DOHH2 (cell line): ENCODE data around the gene LINGO1.

Source experiments
- H3F3A ChIP-seq: fragments of 200-600 bp; sonication (generic), shearing (Covaris generic); 2 replicates; pipeline ENCODE4 v1.6.0; 2016; ENCODE audit warnings: antibody characterized with exemption, mild to moderate bottlenecking; ENCODE audit not compliant: control insufficient read depth, insufficient read depth
- H3K27ac ChIP-seq: fragments of 200-600 bp; sonication (generic); 2 replicates; pipeline ENCODE4 v1.5.1; 2014; ENCODE audit warnings: low read depth, mild to moderate bottlenecking, low read length, moderate library complexity
- H3K27me3 ChIP-seq: fragments of 200-600 bp; sonication (generic); 2 replicates; pipeline ENCODE4 v1.6.1; 2014; ENCODE audit warnings: mild to moderate bottlenecking, low read length, mixed read lengths; ENCODE audit not compliant: control insufficient read depth
- H3K36me3 ChIP-seq: fragments of 200-600 bp; sonication (generic); 2 replicates; pipeline ENCODE4 v1.6.1; 2014; ENCODE audit warnings: mild to moderate bottlenecking, low read length, moderate library complexity, mixed read lengths; ENCODE audit not compliant: control insufficient read depth
- H3K4me1 ChIP-seq: fragments of 200-600 bp; sonication (generic); 2 replicates; pipeline ENCODE4 v1.6.1; 2014; ENCODE audit warnings: mild to moderate bottlenecking, low read length, mixed read lengths; ENCODE audit not compliant: control insufficient read depth
- H3K4me2 ChIP-seq: fragments of 200-600 bp; sonication (generic); 2 replicates; pipeline ENCODE4 v1.6.0; 2014; ENCODE audit warnings: mild to moderate bottlenecking, low read length, moderate library complexity
- H3K4me3 ChIP-seq: fragments of 200-600 bp; sonication (generic); 2 replicates; pipeline ENCODE4 v1.5.1; 2014; ENCODE audit warnings: mild to moderate bottlenecking, low read length, mixed read lengths
- H3K79me2 ChIP-seq: fragments of 200-600 bp; sonication (generic); 2 replicates; pipeline ENCODE4 v1.6.1; 2014; ENCODE audit warnings: mild to moderate bottlenecking, low read length, mixed read lengths; ENCODE audit not compliant: control insufficient read depth
- H3K9me2 ChIP-seq: fragments of 200-600 bp; sonication (generic); replicated peaks from 2 replicates; pipeline ENCODE4 v1.6.1; 2014; ENCODE audit warnings: mild to moderate bottlenecking, low read length, mixed read lengths; ENCODE audit not compliant: control insufficient read depth
- H3K9me3 ChIP-seq: fragments of 200-600 bp; sonication (generic); 2 replicates; pipeline ENCODE4 v1.6.1; 2014; ENCODE audit warnings: antibody characterized with exemption, low read length, mixed read lengths; ENCODE audit not compliant: control insufficient read depth, insufficient read depth
- H4K20me1 ChIP-seq: fragments of 200-600 bp; sonication (generic); 2 replicates; pipeline ENCODE4 v1.6.0; 2014; ENCODE audit warnings: low read depth, mild to moderate bottlenecking, antibody characterized with exemption, low read length, moderate library complexity; ENCODE audit not compliant: control insufficient read depth, insufficient read depth
- EZH2phosphoT487 ChIP-seq: fragments of 200-600 bp; sonication (generic); IDR thresholded peaks from 2 replicates; pipeline ENCODE4 v1.6.1; 2017; ENCODE audit warnings: borderline replicate concordance, mild to moderate bottlenecking, antibody characterized with exemption, low read length, moderate library complexity, mixed read lengths
- TF ChIP-seq, protein P1 (sequence below): fragments of 200-600 bp; sonication (generic); IDR thresholded peaks from one replicate; pipeline ENCODE4 v1.5.1; 2014; ENCODE audit warnings: antibody characterized with exemption, mild to moderate bottlenecking, low read depth, low read length; ENCODE audit not compliant: poor library complexity, severe bottlenecking

Gene LINGO1

DNA sequence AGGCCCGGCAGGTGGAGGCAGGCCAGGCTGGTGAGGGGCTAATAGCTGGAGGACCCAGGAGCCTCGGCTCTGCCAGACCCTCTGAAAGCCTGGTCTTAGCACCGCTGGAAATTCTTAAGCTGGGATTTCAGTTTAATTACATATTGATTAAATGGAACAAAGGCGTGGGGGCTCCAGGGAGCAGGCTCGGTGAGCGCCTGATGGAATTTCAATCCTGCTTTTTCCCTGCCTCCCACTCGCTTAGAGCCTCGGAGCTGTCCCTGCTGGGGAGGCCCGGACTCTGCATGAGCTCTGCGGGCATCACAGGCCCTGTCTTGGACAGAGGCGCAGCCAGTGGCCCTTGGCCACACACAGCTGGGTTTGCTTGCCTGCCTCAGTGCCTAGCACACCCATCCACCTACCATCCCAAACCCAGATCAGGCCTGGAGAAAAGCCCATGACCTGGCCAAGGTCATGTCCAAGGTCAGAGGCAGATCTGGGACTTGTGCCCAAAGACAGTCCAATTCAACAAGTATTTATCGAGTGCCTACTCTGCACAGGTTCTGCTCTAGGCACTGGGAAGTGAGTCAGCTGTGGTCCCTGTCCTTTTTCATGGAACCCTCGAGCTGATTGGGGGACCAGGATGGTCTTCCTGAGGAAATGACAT, 40.6 kb downstream of the LINGO1 start:
- Histone ChIP-seq H3K9me3 (no peaks in the 10 kb centered on the region), H3K4me2 (no peak overlapping the region), H3K4me1 (no peaks in the 10 kb centered on the region), H3F3A (no peaks in the 10 kb centered on the region), H3K9me2 (no peaks in the 10 kb centered on the region), H3K27ac (no peak overlapping the region), H3K79me2 (no peaks in the 10 kb centered on the region), H3K36me3 (no peaks in the 10 kb centered on the region), H3K4me3 (no peak overlapping the region), H3K27me3 (no peaks in the 10 kb centered on the region), H4K20me1 (no peaks in the 10 kb centered on the region)
- TF ChIP-seq, protein P1, sequence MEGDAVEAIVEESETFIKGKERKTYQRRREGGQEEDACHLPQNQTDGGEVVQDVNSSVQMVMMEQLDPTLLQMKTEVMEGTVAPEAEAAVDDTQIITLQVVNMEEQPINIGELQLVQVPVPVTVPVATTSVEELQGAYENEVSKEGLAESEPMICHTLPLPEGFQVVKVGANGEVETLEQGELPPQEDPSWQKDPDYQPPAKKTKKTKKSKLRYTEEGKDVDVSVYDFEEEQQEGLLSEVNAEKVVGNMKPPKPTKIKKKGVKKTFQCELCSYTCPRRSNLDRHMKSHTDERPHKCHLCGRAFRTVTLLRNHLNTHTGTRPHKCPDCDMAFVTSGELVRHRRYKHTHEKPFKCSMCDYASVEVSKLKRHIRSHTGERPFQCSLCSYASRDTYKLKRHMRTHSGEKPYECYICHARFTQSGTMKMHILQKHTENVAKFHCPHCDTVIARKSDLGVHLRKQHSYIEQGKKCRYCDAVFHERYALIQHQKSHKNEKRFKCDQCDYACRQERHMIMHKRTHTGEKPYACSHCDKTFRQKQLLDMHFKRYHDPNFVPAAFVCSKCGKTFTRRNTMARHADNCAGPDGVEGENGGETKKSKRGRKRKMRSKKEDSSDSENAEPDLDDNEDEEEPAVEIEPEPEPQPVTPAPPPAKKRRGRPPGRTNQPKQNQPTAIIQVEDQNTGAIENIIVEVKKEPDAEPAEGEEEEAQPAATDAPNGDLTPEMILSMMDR, result no peak
- no peak for TF ChIP-seq EZH2phosphoT487

DNA sequence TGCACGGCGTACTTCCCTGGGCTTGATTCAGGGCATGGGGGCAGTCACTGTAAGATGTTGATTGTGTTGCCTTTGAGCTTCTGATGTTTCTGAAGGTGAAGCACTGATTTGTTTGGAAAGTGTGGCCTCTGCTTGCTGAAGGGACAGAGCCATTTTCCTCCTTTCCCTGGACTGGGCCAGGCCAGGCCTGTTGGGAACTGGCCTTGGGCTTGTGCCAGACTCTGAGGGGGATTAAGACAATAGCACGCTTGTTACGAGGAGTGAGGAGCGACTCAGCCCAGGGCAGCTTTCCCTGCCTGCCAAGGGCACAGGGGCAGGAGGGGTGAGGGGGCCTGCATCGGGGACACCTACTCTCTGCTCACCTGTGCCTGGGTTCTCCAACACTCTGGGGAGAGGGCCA, 42.9 kb downstream of the LINGO1 start:
- Histone ChIP-seq H3K4me2 (no peak overlapping the region), H3K27ac (no peak overlapping the region), H3K36me3 (no peaks in the 10 kb centered on the region), H3K79me2 (no peaks in the 10 kb centered on the region), H3K4me1 (no peaks in the 10 kb centered on the region), H3K4me3 (no peak overlapping the region), H3K9me3 (no peaks in the 10 kb centered on the region), H3K9me2 (no peaks in the 10 kb centered on the region), H3F3A (no peaks in the 10 kb centered on the region), H4K20me1 (no peaks in the 10 kb centered on the region), H3K27me3 (no peaks in the 10 kb centered on the region)
- TF ChIP-seq, protein P1, result no peak
- no peak for TF ChIP-seq EZH2phosphoT487

DNA sequence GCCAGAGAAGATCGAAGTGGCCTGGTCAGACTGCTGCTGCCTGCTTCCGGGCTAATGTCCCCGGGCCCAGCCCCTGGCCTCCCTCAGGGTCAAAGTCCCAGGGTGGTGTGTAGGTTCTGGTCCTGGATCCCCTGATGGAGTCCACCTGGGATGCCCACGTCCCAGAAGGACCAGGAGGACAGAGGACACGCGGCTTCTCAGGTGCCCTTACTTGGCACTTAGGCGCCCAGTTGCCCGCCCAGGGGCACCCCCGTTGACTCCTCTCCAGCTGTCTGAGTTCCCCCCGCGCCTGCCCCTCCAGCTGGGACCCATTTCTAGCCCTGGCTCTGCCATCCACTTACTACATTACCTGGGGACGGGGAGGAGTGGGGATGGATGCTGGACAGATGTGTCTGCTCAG, 44.6 kb downstream of the LINGO1 start:
- Histone ChIP-seq H3K4me1 (no peaks in the 10 kb centered on the region), H3K9me2 (no peaks in the 10 kb centered on the region), H3K4me2 (no peak overlapping the region), H3K36me3 (no peaks in the 10 kb centered on the region), H3K79me2 (no peaks in the 10 kb centered on the region), H4K20me1 (no peaks in the 10 kb centered on the region), H3F3A (no peaks in the 10 kb centered on the region), H3K4me3 (no peak overlapping the region), H3K27me3 (no peaks in the 10 kb centered on the region), H3K27ac (no peak overlapping the region), H3K9me3 (no peaks in the 10 kb centered on the region)
- no peak for TF ChIP-seq EZH2phosphoT487
- TF ChIP-seq, protein P1, result no peak
